ENCODE data around the gene HNF4A.
A peak's percentile ranks its signal among the peaks of the same experiment; 100 is the strongest.
"Not testable (repeated sequence)": the region's sequence is repeated elsewhere in the genome, so short reads cannot be mapped to it uniquely, and the experiment has no call there.

Gene HNF4A

GRCh38 chr20:44355498-44356352, at the start of gene HNF4A:
HNF4A (plus strand) TSS chr20:44355699; CDS start chr20:44355805, 106 bp downstream.
- no peak for DNase-seq

- no peak for DNase-seq
These were observed 48.6 kb upstream of the HNF4A start for GRCh38 chr20:44306927-44307326.

- peak; percentile 9 for DNase-seq
These were observed 45.5 kb upstream of the HNF4A start for GRCh38 chr20:44309763-44310663.

- DNase-seq: peak; percentile 99
These were observed 44.5 kb upstream of the HNF4A start, which contains the start of gene FITM2 for GRCh38 chr20:44310664-44311639. FITM2 (minus strand) TSS chr20:44311202; CDS start chr20:44311148, 54 bp downstream.

GRCh38 chr20:44314870-44315269, 40.6 kb upstream of the HNF4A start:
- no peak for DNase-seq

- no peak for DNase-seq
These were observed 35.6 kb upstream of the HNF4A start for GRCh38 chr20:44319839-44320422.

GRCh38 chr20:44324343-44324742, 31.2 kb upstream of the HNF4A start:
- no peak for DNase-seq

- DNase-seq: no peak
These were observed 28.9 kb upstream of the HNF4A start for GRCh38 chr20:44326391-44327159.

- DNase-seq: not testable (repeated sequence)
These were observed 27.8 kb upstream of the HNF4A start for GRCh38 chr20:44327748-44328147.

- DNase-seq: no peak
These were observed 27.1 kb upstream of the HNF4A start for GRCh38 chr20:44328428-44328827.

GRCh38 chr20:44331201-44331600, 24.3 kb upstream of the HNF4A start:
- DNase-seq: no peak

GRCh38 chr20:44334306-44334705, 21.2 kb upstream of the HNF4A start:
- DNase-seq: no peak

- no peak for DNase-seq
These were observed 20.8 kb upstream of the HNF4A start for GRCh38 chr20:44334709-44335108.

- DNase-seq: no peak
These were observed 19.8 kb upstream of the HNF4A start for GRCh38 chr20:44335675-44336074.

- no peak for DNase-seq
These were observed 19.4 kb upstream of the HNF4A start for GRCh38 chr20:44336086-44336485.

GRCh38 chr20:44336725-44337380, 18.6 kb upstream of the HNF4A start, which contains the start of gene R3HDML:
R3HDML (plus strand) TSS chr20:44337043; CDS start chr20:44337158, 115 bp downstream.
- no peak for DNase-seq

- no peak for DNase-seq
These were observed 13.3 kb upstream of the HNF4A start for GRCh38 chr20:44342248-44342647.

GRCh38 chr20:44343162-44343675, 12.3 kb upstream of the HNF4A start:
- DNase-seq: no peak

- DNase-seq: no peak
These were observed 10.8 kb upstream of the HNF4A start for GRCh38 chr20:44344723-44345122.

- no peak for DNase-seq
These were observed 10.4 kb upstream of the HNF4A start for GRCh38 chr20:44345147-44345546.
